K562 (cell line): ENCODE data around the gene SIGMAR1. TPM values are rescaled to one million over a fixed set of nuclear protein-coding genes. Genes with fewer than 3 reads are reported as not detected.

Experiments used
- AFF1 ChIP-seq, 2 experiments: fragments of 450-650 bp; IDR thresholded peaks; 2 replicates each; pipeline ENCODE4 v1.6.1; 2018; ENCODE audit warnings: mild to moderate bottlenecking in 2 of 2, low read depth in 1 of 2; ENCODE audit not compliant: partially characterized antibody in 2 of 2
- E2F6 ChIP-seq, 2 experiments: IDR thresholded peaks; 2 replicates each; pipeline ENCODE4 v1.6.1; 2011; ENCODE audit warnings: borderline replicate concordance in 1 of 2, control low read depth in 1 of 2, low read depth in 1 of 2, low read length in 1 of 2, mild to moderate bottlenecking in 1 of 2, mixed read lengths in 1 of 2, moderate library complexity in 1 of 2; ENCODE audit not compliant: insufficient read depth in 1 of 2, insufficient read length in 1 of 2, poor library complexity in 1 of 2, severe bottlenecking in 1 of 2; ENCODE audit errors: extremely low read depth in 1 of 2
- HDGF ChIP-seq: fragments of 450-650 bp; IDR thresholded peaks from 2 replicates; pipeline ENCODE4 v1.6.1; 2016
- PTRF ChIP-seq: fragments of 450-650 bp; IDR thresholded peaks from 2 replicates; pipeline ENCODE4 v1.6.1; 2016; ENCODE audit warnings: mild to moderate bottlenecking, missing genetic modification characterization, missing compliant biosample characterization
- RB1 ChIP-seq: fragments of 450-650 bp; IDR thresholded peaks from 2 replicates; pipeline ENCODE4 v1.6.1; 2017; ENCODE audit warnings: low read depth, mild to moderate bottlenecking
- REST ChIP-seq, 2 experiments: fragments of 450-650 bp; formaldehyde crosslinking in 1 of 2; IDR thresholded peaks; 2 replicates each; pipeline versions ENCODE4 v1.4.0 to v1.6.1; 2014 to 2020; ENCODE audit warnings: mild to moderate bottlenecking in 2 of 2, borderline replicate concordance in 1 of 2, low read depth in 1 of 2
- SNIP1 ChIP-seq: fragments of 450-650 bp; IDR thresholded peaks from 2 replicates; pipeline ENCODE4 v1.7.1; 2017; ENCODE audit warnings: low read depth, mild to moderate bottlenecking
- polyA plus RNA-seq, 8 experiments: library from polyadenylated mRNA; depleted of rRNA in 4 of 8; stranded (reverse) in 5 of 8; unstranded in 3 of 8; fragments of >200 nt; fragmentation: Nextera tagmentation in 2 of 8; fragmentation: Illumina TruSeq in 1 of 8; extraction: Ambion mirVana in 2 of 8; extraction: Trizol in 1 of 8; gene quantifications; 2 replicates each; pipeline versions ENCODE4 v1.2.1 to v1.2.3, GENCODE V29; 2011 to 2014; ENCODE audit warnings: inconsistent platforms in 1 of 8, missing spikeins in 1 of 8
- total RNA-seq, 7 experiments: library from RNA; depleted of rRNA in 6 of 7; stranded (reverse); fragments of >200 nt in 6 of 7; fragmentation: Illumina TruSeq in 2 of 7; extraction: Trizol in 2 of 7; gene quantifications; 2 replicates each; pipeline versions ENCODE4 v1.2.1 to v1.2.3, GENCODE V29; 2011 to 2021; ENCODE audit warnings: low replicate concordance in 1 of 7
- TF ChIP-seq, protein P1 (sequence below): fragments of 450-650 bp; IDR thresholded peaks from 2 replicates; pipeline ENCODE4 v1.6.1; 2016

The SIGMAR1 gene
- total and polyA plus RNA-seq, 9 of the 15 experiments (the other 6 are each of a cell fraction or from before 2014, with no cell fraction given), result 6.9 to 80.0 (median 35.2) TPM

DNA sequence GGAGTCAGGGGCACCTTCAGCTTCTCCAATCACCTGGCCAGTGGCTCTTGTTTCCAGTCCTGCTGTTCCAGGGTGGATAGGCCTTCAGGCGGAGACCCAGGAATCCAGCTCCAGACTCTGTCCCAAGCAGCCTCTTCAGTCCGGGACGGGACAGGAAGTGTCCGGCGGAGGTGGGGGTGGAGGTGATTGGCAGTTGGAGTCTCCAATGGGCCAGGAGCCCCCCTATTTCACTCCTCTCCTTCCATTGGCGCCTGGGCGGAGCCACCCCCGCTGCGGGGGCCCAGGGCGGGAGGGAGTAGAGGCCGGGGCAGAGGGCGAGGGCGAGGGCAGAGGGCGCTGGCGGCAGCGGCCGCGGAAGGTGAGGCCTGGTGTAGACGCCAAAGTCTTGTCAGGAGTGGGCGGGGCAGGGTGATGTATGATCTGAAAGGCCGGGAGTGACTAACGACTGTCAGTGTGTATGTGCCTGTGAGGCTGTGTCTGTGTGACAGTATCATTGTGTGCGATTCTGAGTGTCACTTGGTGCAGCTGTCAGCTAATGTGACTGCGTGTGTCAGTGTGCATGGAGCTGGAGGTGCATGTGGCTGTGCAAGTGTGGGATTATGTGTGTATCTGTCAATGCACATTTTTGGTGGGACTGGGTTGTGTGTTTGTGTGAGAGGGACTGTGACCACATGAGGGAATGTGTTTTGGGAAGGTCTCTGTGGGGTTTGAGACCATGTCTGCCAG is 14.5 kb upstream of the SIGMAR1 start, which contains the start of gene IL11RA (continued):
- TF ChIP-seq E2F6 (IDR thresholded peaks at IDR 0.05; ENCODE audit: borderline replicate concordance in 1 of 2, extremely low read depth in 1 of 2, insufficient read depth in 1 of 2, insufficient read length in 1 of 2, low read depth in 1 of 2, low read length in 1 of 2, poor library complexity in 1 of 2, severe bottlenecking in 1 of 2) (peak; percentile 20 to 48), PTRF (tag) (no peak), REST (IDR thresholded peaks at IDR 0.05; ENCODE audit: borderline replicate concordance) (0 out of 2 replicates have a peak, but pooled peaks have one; percentile 2), REST (CRISPR knock-in tag; IDR thresholded peaks at IDR 0.05; ENCODE audit: low read depth) (no peak), HDGF (peak; percentile 73; the same call in 1 of the 2 replicates), RB1 (peak; percentile 48; the same call in 1 of the 2 replicates), AFF1 (IDR thresholded peaks at IDR 0.05; ENCODE audit: low read depth in 1 of 2, partially characterized antibody in 2 of 2) (no peak), SNIP1 (no peak)
- TF ChIP-seq, protein P1, sequence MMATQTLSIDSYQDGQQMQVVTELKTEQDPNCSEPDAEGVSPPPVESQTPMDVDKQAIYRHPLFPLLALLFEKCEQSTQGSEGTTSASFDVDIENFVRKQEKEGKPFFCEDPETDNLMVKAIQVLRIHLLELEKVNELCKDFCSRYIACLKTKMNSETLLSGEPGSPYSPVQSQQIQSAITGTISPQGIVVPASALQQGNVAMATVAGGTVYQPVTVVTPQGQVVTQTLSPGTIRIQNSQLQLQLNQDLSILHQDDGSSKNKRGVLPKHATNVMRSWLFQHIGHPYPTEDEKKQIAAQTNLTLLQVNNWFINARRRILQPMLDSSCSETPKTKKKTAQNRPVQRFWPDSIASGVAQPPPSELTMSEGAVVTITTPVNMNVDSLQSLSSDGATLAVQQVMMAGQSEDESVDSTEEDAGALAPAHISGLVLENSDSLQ, result peak; percentile 98
